ENCODE results near the gene TPT1. TPM values are rescaled to one million over a fixed set of nuclear protein-coding genes. Genes with fewer than 3 reads are reported as not detected.
"Not testable (repeated sequence)": the region's sequence is repeated elsewhere in the genome, so short reads cannot be mapped to it uniquely, and the experiment has no call there.

Gene TPT1
- total RNA-seq, 2 donors from 2014 or later: 2,150 to 2,159 TPM

DNA sequence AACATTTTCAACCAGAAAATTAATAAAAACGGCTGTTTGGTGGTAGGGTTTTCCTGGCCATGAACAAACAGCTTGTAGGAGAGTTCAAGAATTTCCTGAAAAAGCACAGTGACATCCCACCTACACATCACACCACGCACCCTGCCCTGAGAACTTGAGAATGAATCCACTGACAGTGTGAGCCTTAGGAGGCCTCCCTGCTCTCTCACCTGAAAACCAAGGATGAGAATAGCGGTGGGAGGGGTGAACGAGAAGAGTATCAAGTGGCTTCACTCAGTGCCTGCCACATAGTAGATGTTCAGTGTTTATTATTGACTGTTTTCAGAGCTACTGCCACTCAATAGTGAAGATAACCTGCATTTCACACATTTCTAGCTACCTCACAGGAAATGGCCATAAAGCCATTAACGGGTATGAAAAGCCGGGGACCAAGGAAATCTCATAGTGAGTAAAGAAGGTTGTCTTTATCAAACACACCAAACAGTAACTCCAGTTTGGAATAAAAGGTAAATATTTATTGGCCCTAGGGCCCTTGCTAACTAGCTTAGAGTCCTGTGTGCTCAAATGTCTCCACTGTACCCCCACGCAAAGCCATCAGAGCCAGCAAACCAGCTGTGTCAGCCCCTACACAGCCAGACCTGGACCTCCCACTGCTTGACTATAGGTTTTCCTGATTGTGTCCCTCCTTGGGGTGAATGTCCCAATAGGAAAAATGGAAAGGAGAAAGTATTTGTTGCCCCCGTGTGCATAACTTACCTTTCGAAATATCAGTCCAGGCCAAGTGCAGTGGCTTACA, 40.6 kb downstream of the TPT1 start:
- no peak overlapping the region for H3K4me3 ChIP-seq
- no peak for TF ChIP-seq CTCF (IDR thresholded peaks at IDR 0.05)
- H3K27ac ChIP-seq: no peak overlapping the region
- H3K9me3 ChIP-seq: no peaks in the 10 kb centered on the region
- peaks cover 0 to 5% of the 10 kb centered on the region in 2 donors for H3K4me1 ChIP-seq
- no peak for DNase-seq (ENCODE audit: low spot score)
- no peaks in the 10 kb centered on the region for H3K27me3 ChIP-seq
- no peaks in the 10 kb centered on the region for H3K36me3 ChIP-seq

DNA sequence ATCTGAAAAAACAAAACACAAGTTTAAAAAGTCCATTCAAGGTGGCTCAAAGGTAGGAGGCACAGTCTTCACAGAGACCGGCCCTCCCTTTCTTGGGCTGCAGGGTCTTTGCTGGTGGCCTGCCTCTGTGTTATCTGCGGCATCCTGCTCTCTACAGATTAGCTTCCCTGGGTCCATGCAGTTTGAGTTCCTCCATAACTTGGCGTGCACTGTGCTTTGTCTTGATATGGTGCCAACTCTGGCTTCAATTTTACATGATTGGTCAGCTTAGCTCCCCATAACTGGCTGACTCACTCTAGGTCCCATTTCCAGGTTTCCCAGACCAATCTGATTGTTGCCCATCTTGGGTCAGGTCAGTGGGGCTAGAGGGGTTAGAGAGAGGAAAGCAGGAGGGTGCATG, 41.8 kb downstream of the TPT1 start:
- no peak overlapping the region for H3K27ac ChIP-seq
- TF ChIP-seq CTCF (IDR thresholded peaks at IDR 0.05): no peak

GRCh38 chr13:45298550-45298949, 42.4 kb downstream of the TPT1 start:
- H3K27me3 ChIP-seq; H3K4me3 ChIP-seq; H3K9me3 ChIP-seq; H3K27ac ChIP-seq; H3K4me1 ChIP-seq; H3K36me3 ChIP-seq; DNase-seq (ENCODE audit: low spot score): not testable (repeated sequence)

More for the DNA sequence above, 41.8 kb downstream of the TPT1 start:
- peaks cover 0 to 5% of the 10 kb centered on the region in 2 donors for H3K4me1 ChIP-seq
- H3K27me3 ChIP-seq: no peaks in the 10 kb centered on the region
- DNase-seq (ENCODE audit: low spot score): no peak
- no peaks in the 10 kb centered on the region for H3K9me3 ChIP-seq
- no peaks in the 10 kb centered on the region for H3K36me3 ChIP-seq
- no peak overlapping the region for H3K4me3 ChIP-seq

DNA sequence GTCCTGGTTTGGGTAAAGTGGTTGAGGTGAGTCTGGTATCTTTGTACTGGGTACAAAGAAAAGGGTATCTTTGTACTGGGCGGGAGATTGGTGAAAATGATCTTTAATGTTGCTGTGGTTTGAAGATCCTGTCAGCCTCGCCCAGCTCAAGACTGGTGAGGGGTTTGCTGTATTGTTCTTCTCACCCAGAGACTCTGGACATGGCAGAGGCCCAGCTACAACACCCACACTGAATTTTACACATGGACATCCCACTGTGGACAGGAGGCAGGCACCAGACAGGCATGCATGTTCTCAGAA, 42.8 kb downstream of the TPT1 start:
- no peak for DNase-seq (ENCODE audit: low spot score)
- Histone ChIP-seq H3K4me1 (peaks cover 0 to 5% of the 10 kb centered on the region in 2 donors), H3K4me3 (no peak overlapping the region), H3K27ac (no peak overlapping the region), H3K36me3 (no peaks in the 10 kb centered on the region), H3K27me3 (no peaks in the 10 kb centered on the region), H3K9me3 (no peaks in the 10 kb centered on the region)
- TF ChIP-seq CTCF (IDR thresholded peaks at IDR 0.05): no peak

DNA sequence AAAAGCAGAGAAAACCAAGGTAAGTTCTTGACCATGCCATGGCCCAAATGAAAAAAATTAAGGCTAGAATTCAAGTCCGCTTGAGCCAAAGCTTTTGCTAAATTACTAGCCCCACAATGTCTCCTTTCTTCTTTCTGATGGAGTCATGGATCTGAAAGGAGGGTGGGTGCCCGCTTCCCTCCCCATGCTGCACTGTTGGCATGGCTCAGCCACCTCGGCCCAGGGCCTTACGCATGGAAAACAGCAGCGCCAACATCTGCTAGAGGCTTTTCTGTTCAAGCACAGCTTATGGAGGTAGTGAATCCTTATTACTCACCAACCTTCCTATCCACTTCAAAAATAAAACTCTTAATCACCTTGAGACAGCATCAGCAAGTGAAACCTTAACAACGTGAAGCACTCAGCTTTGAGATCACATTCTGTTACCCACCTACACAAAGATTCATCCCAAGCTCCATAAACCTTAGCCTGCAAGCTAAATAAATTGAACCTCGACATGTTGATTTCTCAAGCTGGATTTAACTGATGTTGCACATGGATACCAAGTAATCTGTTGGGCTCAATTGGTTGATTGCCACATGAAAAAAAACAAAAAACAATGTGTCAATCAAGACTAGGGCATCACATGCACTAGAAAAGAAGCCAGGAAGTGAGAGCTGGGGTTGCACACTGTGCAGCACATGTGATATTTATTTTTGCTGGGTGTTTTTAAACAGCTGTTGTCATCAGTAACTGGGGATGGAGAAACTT, 43.4 kb downstream of the TPT1 start:
- Histone ChIP-seq H3K9me3 (no peaks in the 10 kb centered on the region), H3K36me3 (no peaks in the 10 kb centered on the region), H3K4me1 (peaks cover 0 to 5% of the 10 kb centered on the region in 2 donors), H3K4me3 (no peak overlapping the region), H3K27ac (no peak overlapping the region), H3K27me3 (no peaks in the 10 kb centered on the region)
- DNase-seq (ENCODE audit: low spot score): no peak
- TF ChIP-seq CTCF (IDR thresholded peaks at IDR 0.05): no peak

DNA sequence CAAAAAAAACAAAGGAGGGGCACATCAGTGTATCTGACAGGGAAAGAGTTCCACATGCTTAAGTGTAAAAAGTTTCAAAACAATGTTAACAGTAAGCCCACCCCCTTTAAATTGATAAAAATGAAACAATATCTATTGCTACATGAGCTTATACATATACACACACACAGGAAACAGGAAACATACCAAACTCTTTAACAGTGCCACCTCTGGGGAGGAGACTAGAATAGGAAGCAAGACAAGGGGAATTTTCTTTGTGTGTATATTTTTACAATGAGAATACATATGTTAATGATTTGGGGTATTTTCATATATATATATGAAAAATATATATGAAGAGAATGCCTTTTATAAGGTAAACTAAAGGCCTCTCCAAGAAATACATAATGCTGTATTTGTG, 44.7 kb downstream of the TPT1 start:
- DNase-seq (ENCODE audit: low spot score): no peak
- Histone ChIP-seq H3K4me1 (peaks cover 0 to 5% of the 10 kb centered on the region in 2 donors), H3K4me3 (no peak overlapping the region), H3K36me3 (no peaks in the 10 kb centered on the region), H3K9me3 (no peaks in the 10 kb centered on the region), H3K27ac (no peak overlapping the region), H3K27me3 (no peaks in the 10 kb centered on the region)
- no peak for TF ChIP-seq CTCF (IDR thresholded peaks at IDR 0.05)

All from right atrium auricular region (tissue), 2 donors.